Muscle layer of duodenum (tissue), 2 donors: ENCODE data around the gene SLC41A1.

Experiments used
- H3K27ac ChIP-seq: one replicate; pipeline ENCODE4 v1.7.0; 2013; ENCODE audit warnings: mild to moderate bottlenecking, low read length
- H3K27me3 ChIP-seq: one replicate; pipeline ENCODE4 v1.7.0; 2013; ENCODE audit warnings: low read depth, mild to moderate bottlenecking, control low read depth, low read length
- H3K36me3 ChIP-seq, 2 donors: one replicate each; pipeline ENCODE4 v1.7.0; 2013; ENCODE audit warnings: low read length in 2 of 2, control low read depth in 1 of 2, mild to moderate bottlenecking in 1 of 2; ENCODE audit not compliant: insufficient read depth in 2 of 2, control insufficient read depth in 1 of 2
- H3K4me1 ChIP-seq, 2 donors: one replicate each; pipeline ENCODE4 v1.7.0; 2013; ENCODE audit warnings: low read length in 2 of 2, mild to moderate bottlenecking in 2 of 2, control low read depth in 1 of 2, moderate library complexity in 1 of 2; ENCODE audit not compliant: insufficient read depth in 2 of 2, control insufficient read depth in 1 of 2
- H3K4me3 ChIP-seq, 2 donors: one replicate each; pipeline ENCODE4 v1.7.0; 2013; ENCODE audit warnings: low read length in 2 of 2, low read depth in 1 of 2, mild to moderate bottlenecking in 1 of 2
- H3K9me3 ChIP-seq, 2 donors: one replicate each; pipeline ENCODE4 v1.7.0; 2013; ENCODE audit warnings: low read length in 2 of 2, control low read depth in 1 of 2, mild to moderate bottlenecking in 1 of 2; ENCODE audit not compliant: control insufficient read depth in 1 of 2
- donor health status: healthy.

The SLC41A1 gene

DNA sequence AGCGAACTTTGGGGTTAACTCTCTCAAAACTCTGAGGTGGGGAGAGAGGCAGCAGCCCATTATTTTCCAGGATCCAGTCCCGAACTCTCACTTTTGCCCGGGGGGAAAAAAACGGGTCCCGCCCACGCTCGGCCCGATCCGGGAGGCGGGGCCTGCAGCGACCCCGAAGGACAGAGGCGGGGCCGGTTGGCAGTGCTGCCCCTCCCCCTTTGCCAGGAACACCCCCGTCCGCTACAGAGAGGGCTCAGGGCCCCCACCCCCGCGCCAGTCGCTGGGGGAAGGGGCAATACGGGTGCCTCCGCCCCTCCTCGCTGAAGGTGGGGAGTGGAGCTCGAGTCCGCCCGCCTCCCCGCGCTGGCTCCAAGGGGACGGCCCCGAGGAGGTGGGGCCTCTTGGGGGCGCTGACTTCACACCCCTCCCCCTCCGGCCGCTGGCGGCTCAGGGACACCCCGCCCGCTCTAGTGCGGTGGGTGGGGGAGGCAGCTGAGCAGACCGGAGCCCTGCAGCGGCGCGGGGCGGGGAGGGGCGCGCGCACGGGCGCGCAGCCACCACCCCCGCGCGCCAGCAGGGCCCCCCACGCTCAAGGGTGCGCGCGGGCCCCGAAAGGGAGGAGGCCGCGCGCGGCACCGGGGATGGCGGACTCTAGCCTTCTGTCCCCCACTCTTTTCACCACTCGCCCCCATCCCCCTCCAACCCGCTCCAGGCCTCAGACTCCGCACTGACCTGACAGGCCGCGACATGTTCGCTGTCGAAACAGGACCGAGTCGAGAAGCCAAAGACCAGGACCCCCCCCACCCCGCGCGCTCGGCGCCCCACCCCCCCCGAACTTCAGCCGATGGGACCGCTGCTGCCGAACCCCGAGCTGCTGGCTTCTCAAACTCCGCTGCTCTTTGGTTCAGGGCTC is 63.5 kb downstream of the SLC41A1 start:
- peak overlapping the region; percentile 98 for H3K27ac ChIP-seq
- H3K27me3 ChIP-seq = no peaks in the 10 kb centered on the region
- peak overlapping the region; percentile 75 to 97 for H3K4me3 ChIP-seq
- H3K4me1 ChIP-seq = peaks cover 14 to 33% of the 10 kb centered on the region in 2 donors
- no peaks in the 10 kb centered on the region for H3K9me3 ChIP-seq
- no peaks in the 10 kb centered on the region for H3K36me3 ChIP-seq

DNA sequence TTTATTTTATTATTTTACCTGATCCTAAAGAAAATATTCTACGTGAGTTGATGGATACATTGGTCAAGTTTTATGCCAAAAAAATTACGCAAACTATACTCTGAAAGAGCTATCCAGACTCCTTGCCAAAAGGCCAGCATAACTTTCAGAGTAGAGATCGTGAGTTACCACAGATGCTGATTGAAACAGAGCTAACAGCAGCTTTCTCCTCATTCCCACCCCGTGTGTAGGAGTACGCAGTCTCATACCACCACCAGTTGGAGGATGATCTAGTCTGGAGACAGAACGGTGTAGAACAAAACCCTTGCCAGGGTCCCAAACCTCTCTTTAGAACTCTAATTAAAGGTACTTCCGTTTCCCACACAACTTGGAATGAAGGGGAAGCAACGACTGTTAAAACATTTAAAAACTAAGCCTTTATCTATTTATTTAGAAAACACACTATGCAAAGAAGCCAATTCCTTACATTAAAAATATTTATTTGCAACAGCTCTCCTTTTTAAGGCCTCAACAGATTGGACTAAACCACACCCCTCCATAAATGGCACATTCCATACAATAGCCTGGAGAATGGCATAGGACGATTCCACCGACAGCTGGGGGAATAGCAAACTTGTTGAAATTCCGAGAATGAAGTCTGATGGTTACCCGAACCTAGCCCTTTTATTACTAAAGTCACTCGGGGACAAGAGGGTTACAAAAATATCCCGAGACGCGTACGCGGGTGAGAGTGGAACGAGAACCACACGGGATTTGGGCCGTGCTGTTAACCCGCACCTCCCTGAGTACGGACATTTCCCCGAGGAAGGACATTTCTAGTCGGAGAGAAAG is 64.4 kb downstream of the SLC41A1 start:
- peak overlapping the region; percentile 98 for H3K27ac ChIP-seq
- peaks cover 14 to 33% of the 10 kb centered on the region in 2 donors for H3K4me1 ChIP-seq
- peak overlapping the region; percentile 75 to 97 for H3K4me3 ChIP-seq
- no peaks in the 10 kb centered on the region for H3K27me3 ChIP-seq
- H3K36me3 ChIP-seq = no peaks in the 10 kb centered on the region
- no peaks in the 10 kb centered on the region for H3K9me3 ChIP-seq

DNA sequence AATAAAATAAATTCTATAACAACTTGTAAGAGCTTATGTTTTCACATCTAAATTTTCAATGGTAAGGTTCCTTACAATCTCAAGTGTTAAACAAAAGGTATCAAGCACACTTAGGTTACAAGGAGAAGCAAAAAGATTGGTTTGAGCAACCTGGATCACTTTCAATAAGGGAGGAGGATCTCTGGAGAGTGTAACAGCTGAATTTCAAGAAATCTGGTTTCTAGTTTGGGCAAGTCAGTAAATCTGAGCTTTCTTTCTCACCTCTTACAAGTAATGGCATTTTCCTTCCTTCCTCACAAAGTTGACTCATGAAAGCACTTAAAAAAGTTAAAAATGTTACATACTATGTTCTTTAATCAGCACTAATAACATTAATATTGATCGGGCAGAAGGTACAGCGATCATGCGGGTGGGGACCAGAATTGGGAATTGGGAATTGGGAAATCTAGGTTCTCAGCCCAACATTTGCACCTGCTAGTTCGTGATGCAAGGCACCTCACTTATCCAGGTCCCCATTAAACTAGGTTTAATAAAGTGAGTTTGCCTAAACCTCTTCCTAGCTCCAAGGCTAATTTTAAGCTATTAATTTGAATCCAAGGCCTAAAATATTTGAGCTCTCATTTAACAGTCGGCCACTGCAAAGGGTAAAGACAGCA is 66.1 kb downstream of the SLC41A1 start:
- Histone ChIP-seq H3K9me3 (no peaks in the 10 kb centered on the region), H3K4me3 (peak overlapping the region; percentile 75 to 97), H3K27ac (peak overlapping the region; percentile 19), H3K4me1 (peaks cover 18 to 41% of the 10 kb centered on the region in 2 donors), H3K27me3 (no peaks in the 10 kb centered on the region), H3K36me3 (no peaks in the 10 kb centered on the region)

DNA sequence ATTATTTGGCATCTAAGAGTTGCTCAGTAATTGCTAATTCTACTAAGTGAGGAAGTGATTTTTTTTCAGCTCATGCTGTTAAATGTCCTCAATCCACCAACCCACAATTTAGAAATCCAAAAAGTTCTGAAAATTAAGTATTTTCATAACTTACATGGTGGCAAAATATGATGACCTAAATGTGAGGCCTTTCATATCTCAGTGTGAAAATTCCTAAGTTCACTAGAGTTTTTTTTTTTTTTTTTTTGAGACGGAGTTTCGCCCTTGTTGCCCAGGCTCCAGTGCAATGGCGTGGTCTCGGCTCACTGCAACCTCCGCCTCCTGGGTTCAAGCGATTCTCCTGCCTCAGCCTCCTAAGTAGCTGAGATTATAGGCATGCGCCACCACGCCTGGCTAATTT is 68.6 kb downstream of the SLC41A1 start:
- no peak overlapping the region for H3K4me3 ChIP-seq
- no peaks in the 10 kb centered on the region for H3K27me3 ChIP-seq
- H3K9me3 ChIP-seq = no peaks in the 10 kb centered on the region
- H3K4me1 ChIP-seq = peaks cover 18 to 50% of the 10 kb centered on the region in 2 donors
- no peak overlapping the region for H3K27ac ChIP-seq
- H3K36me3 ChIP-seq = no peaks in the 10 kb centered on the region

DNA sequence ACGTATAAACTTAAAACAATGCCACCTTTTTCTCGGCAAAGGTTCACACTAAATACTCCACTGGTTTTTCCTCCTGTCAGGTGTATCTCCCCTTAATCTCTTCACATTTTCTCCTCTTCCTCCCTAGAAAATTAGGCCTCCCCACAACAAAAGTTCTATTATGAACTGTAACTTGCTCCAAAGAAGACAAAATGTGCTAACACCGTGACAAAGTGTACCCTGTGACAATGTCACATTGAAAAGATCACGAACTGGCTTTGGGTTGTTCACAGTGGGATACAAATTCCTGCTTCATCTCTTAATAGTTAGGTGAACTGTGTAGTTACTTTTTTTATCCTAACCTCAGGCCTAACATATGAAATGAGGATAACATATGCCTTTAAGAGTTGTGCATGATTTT is 69.0 kb downstream of the SLC41A1 start:
- no peaks in the 10 kb centered on the region for H3K36me3 ChIP-seq
- H3K4me3 ChIP-seq = no peak overlapping the region
- no peaks in the 10 kb centered on the region for H3K27me3 ChIP-seq
- no peaks in the 10 kb centered on the region for H3K9me3 ChIP-seq
- H3K4me1 ChIP-seq = peaks cover 18 to 53% of the 10 kb centered on the region in 2 donors
- no peak overlapping the region for H3K27ac ChIP-seq

DNA sequence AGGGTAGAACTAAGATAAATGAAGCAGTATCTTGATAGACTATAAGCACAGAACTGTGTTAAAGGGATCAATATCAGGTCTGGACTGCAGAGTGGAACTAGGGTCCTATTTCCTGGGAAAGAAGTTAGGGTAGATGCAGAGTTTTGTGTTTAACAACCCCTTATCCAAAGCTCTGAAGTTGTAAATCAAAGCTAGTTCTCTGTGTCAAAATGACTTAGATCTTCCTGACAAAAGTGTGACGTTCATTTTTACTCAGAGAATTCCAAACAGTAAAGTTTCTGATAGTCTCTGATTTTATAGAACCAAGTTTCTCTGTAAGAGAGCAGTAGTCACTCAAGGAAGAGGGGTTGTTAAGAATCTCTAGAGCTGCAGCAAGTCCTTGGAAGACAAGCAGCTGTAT is 71.3 kb downstream of the SLC41A1 start:
- Histone ChIP-seq H3K27ac (no peak overlapping the region), H3K4me1 (peaks cover 8 to 48% of the 10 kb centered on the region in 2 donors), H3K27me3 (no peaks in the 10 kb centered on the region), H3K9me3 (no peaks in the 10 kb centered on the region), H3K36me3 (no peaks in the 10 kb centered on the region), H3K4me3 (no peak overlapping the region)

DNA sequence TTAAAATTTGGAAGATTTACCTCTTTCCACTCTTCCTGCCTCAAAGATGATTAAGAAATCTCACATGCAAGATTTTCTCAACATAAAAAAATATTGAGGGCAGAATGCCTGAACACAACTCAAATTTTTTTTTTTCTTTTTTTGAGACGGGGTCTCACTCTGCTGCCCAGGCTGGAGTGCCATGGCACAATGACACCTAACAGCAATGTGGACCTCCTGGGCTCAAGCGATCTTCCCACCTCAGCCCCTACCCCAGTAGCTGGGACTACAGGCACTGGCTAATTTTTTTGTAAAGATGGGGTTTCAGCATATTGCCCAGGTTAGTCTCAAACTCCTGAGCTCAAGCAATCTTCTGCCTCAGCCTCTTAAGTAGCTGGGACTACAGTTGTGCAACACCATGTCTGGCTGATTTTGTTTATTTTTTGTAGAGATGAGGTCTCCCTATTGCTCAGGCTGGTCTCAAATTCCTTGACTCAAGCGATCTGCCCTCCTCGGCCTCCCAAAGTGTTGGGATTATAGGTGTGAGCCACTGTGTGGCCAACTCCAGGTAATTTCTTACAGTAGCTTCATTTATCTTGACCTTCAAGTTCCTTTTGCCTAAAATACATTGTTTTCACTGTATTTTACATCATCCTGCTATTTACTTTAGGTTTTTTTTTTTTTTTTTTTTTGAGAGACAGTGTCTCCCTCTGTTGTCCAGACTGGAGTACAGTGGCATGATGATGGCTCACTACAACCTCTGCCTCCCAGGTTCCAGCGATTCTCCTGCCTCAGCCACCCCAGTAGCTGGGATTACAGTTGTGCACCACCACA is 73.4 kb downstream of the SLC41A1 start:
- Histone ChIP-seq H3K27ac (no peak overlapping the region), H3K4me3 (no peak overlapping the region), H3K4me1 (peaks cover 3 to 31% of the 10 kb centered on the region in 2 donors), H3K36me3 (no peaks in the 10 kb centered on the region), H3K9me3 (no peaks in the 10 kb centered on the region), H3K27me3 (no peaks in the 10 kb centered on the region)
